LNCaP clone FGC (cell line): Measurements from ENCODE around the gene TLR5.

Source experiments
- DNase-seq: peaks from one replicate; pipeline ENCODE4 v3.0.0-alpha.2; 2011; ENCODE audit warnings: low read depth
- H3K4me3 ChIP-seq: 2 replicates; pipeline ENCODE4 v1.5.1; 2011; ENCODE audit warnings: mild to moderate bottlenecking, low read depth, low read length, control low read depth
- CTCF ChIP-seq: IDR thresholded peaks from 2 replicates; pipeline ENCODE4 v1.5.1; 2012; ENCODE audit warnings: mild to moderate bottlenecking; ENCODE audit not compliant: control insufficient read depth, insufficient read depth; ENCODE audit errors: extremely low read depth

Gene TLR5

GRCh38 chr1:223142795-223143536 is at the start of gene TLR5:
TSS of gene TLR5 (minus strand) at chr1:223143248. CDS start at chr1:223113031, 30,217 bp downstream.
- DNase-seq: peak; percentile 61
- H3K4me3 ChIP-seq: peak within 1 kb of the TSS; percentile 52
- TF ChIP-seq CTCF: peak; percentile 53

- no peak overlapping the region for H3K4me3 ChIP-seq
- TF ChIP-seq CTCF: no peak
- no peak for DNase-seq
Measured at GRCh38 chr1:223189903-223190724, 47.1 kb upstream of the TLR5 start.

GRCh38 chr1:223189525-223189902 is 46.5 kb upstream of the TLR5 start:
- no peak for TF ChIP-seq CTCF
- no peak for DNase-seq
- H3K4me3 ChIP-seq: no peak overlapping the region

GRCh38 chr1:223188618-223189356 is 45.7 kb upstream of the TLR5 start:
- no peak overlapping the region for H3K4me3 ChIP-seq
- no peak for TF ChIP-seq CTCF
- DNase-seq: no peak

GRCh38 chr1:223186800-223187199 is 43.8 kb upstream of the TLR5 start:
- DNase-seq: no peak
- no peak overlapping the region for H3K4me3 ChIP-seq
- TF ChIP-seq CTCF: no peak

GRCh38 chr1:223183268-223183862 is 40.3 kb upstream of the TLR5 start:
- no peak overlapping the region for H3K4me3 ChIP-seq
- TF ChIP-seq CTCF: no peak
- DNase-seq: no peak
